Stimulated activated CD8-positive, alpha-beta memory T cell treated with anti-CD3 and anti-CD28 coated beads, Interleukin-7, amount 100 ng/mL, for 1 hour (primary cell): ENCODE results near the gene CRB1.

Experiments used
- DNase-seq, 2 donors: peaks; one replicate each; pipeline ENCODE4 v3.0.0-alpha.2; 2020; ENCODE audit warnings: low read depth in 2 of 2

CRB1 gene

GRCh38 chr1:197303463-197303862 lies 35.4 kb downstream of the CRB1 start:
- no peak for DNase-seq

- no peak for DNase-seq
Measured at GRCh38 chr1:197304638-197305200, 36.7 kb downstream of the CRB1 start.

- no peak for DNase-seq
Measured at GRCh38 chr1:197305925-197306324, 37.9 kb downstream of the CRB1 start.

- DNase-seq = no peak
Measured at GRCh38 chr1:197306381-197307062, 38.5 kb downstream of the CRB1 start.

- no peak for DNase-seq
Measured at GRCh38 chr1:197307136-197307535, 39.1 kb downstream of the CRB1 start.

- DNase-seq = no peak
Measured at GRCh38 chr1:197307551-197307950, 39.5 kb downstream of the CRB1 start.

GRCh38 chr1:197311081-197311480 lies 43.0 kb downstream of the CRB1 start:
- no peak for DNase-seq

- DNase-seq = no peak
Measured at GRCh38 chr1:197312163-197312562, 44.1 kb downstream of the CRB1 start.

- no peak for DNase-seq
Measured at GRCh38 chr1:197313713-197314112, 45.7 kb downstream of the CRB1 start.

- no peak for DNase-seq
Measured at GRCh38 chr1:197314682-197315081, 46.6 kb downstream of the CRB1 start.

- no peak for DNase-seq
Measured at GRCh38 chr1:197319631-197320030, 51.6 kb downstream of the CRB1 start.

GRCh38 chr1:197320991-197321531 lies 53.0 kb downstream of the CRB1 start:
- no peak for DNase-seq

GRCh38 chr1:197321811-197322210 lies 53.8 kb downstream of the CRB1 start:
- no peak for DNase-seq

- DNase-seq = no peak
Measured at GRCh38 chr1:197327776-197328364, 59.8 kb downstream of the CRB1 start.

- DNase-seq = no peak
Measured at GRCh38 chr1:197330213-197330612, 62.2 kb downstream of the CRB1 start.

- DNase-seq = no peak
Measured at GRCh38 chr1:197331565-197331964, 63.5 kb downstream of the CRB1 start.

- DNase-seq = no peak
Measured at GRCh38 chr1:197333041-197333440, 65.0 kb downstream of the CRB1 start.

- DNase-seq = no peak
Measured at GRCh38 chr1:197336571-197336970, 68.5 kb downstream of the CRB1 start.

GRCh38 chr1:197339106-197340060 lies 71.3 kb downstream of the CRB1 start:
- DNase-seq = no peak

- DNase-seq = no peak
Measured at GRCh38 chr1:197341626-197342025, 73.6 kb downstream of the CRB1 start.

GRCh38 chr1:197342044-197342565 lies 74.1 kb downstream of the CRB1 start:
- no peak for DNase-seq

GRCh38 chr1:197342669-197343068 lies 74.6 kb downstream of the CRB1 start:
- no peak for DNase-seq
